ENCODE results near the gene TBC1D14.

GRCh38 chr4:6909113-6909969 lies at the start of gene TBC1D14:
- TF ChIP-seq ZFX (IDR thresholded peaks at IDR 0.05; ENCODE audit: borderline replicate concordance) (no peak), CTCF (IDR thresholded peaks at IDR 0.05) (peak; percentile 20; the same call in 1 of the 2 replicates)
